Measurements from ENCODE around the gene JAK1.
"Not testable (repeated sequence)": the region's sequence is repeated elsewhere in the genome, so short reads cannot be mapped to it uniquely, and the experiment has no call there.

The JAK1 gene

DNA sequence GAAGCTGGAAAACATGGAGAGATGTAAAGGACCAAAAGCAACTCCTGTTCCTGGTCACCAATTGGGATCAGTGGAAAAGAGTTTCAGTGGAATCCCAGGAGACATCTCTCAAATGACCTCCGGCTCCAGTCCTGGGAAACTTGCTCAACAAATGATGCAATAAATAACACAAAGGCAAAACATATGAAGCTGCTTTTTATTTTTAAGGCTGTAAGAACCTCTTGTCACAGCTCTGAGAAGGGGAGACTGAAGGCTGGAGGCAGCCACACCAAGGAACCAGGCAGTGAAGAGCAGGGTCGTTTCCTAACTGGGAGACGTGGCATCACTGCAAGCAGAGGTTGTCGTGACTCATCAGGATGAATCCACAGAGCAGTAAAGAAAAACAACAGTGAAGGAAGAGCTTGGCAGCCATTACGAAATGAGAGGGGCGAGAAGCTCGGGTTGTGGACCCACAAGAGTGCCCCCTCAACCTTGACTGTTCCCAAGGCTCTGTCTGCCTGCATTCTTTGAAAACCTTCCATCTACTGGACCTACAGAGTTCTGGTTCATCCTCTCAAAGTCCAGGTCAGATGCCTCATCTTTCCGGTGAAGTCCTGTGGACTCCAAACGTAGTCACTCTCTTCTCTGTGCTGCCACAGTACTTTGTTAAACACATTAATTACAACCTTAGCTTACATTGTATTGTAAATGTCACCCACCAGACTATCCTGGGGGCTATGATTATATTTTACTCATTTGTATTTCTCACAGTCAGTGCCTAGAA, 32.1 kb downstream of the JAK1 start:
- TF ChIP-seq, protein P1, sequence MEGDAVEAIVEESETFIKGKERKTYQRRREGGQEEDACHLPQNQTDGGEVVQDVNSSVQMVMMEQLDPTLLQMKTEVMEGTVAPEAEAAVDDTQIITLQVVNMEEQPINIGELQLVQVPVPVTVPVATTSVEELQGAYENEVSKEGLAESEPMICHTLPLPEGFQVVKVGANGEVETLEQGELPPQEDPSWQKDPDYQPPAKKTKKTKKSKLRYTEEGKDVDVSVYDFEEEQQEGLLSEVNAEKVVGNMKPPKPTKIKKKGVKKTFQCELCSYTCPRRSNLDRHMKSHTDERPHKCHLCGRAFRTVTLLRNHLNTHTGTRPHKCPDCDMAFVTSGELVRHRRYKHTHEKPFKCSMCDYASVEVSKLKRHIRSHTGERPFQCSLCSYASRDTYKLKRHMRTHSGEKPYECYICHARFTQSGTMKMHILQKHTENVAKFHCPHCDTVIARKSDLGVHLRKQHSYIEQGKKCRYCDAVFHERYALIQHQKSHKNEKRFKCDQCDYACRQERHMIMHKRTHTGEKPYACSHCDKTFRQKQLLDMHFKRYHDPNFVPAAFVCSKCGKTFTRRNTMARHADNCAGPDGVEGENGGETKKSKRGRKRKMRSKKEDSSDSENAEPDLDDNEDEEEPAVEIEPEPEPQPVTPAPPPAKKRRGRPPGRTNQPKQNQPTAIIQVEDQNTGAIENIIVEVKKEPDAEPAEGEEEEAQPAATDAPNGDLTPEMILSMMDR (IDR thresholded peaks at IDR 0.05; ENCODE audit: control insufficient read depth, extremely low read depth, insufficient read depth), result no peak
- no peak overlapping the region for H3K4me3 ChIP-seq (ENCODE audit: low read depth, low read length)
- DNase-seq (ENCODE audit: low read depth), result no peak

DNA sequence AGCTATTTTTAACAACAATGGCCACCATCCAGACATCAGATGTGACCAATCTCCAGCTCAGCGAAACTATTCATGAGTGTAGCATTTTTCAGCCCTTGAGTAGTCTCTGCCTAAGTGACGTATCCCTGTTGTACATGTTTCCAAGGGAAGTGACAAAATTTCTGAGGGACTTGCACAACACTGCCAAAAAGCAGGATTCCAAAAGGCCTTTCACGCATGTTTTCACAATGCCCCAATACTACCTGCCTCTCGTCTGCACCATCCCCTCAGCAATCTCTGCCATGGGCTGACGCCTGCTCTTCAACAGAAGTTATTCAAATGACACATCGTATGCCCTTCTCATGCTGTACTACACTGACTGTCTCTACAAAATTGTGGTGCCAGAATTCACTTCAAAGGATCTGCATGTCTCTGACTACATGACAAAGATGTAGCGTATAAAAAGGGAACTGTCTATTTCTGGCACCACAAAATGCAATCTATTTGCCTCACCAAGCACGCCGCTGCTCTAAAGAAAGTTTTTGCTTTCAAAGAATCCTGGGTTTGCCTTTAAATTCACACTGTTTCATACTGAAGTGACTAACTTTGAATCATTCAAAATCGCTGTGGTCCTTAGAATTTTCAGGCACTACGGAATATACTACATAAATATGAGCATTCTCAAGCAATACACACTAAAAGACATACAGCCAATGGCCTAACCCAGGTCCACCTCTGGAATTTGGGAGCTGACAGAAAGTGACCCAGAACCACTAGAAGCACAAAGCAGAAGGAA, 32.9 kb downstream of the JAK1 start:
- DNase-seq (ENCODE audit: low read depth), result no peak
- no peak overlapping the region for H3K4me3 ChIP-seq (ENCODE audit: low read depth, low read length)
- TF ChIP-seq, protein P1 (IDR thresholded peaks at IDR 0.05; ENCODE audit: control insufficient read depth, extremely low read depth, insufficient read depth), result no peak

DNA sequence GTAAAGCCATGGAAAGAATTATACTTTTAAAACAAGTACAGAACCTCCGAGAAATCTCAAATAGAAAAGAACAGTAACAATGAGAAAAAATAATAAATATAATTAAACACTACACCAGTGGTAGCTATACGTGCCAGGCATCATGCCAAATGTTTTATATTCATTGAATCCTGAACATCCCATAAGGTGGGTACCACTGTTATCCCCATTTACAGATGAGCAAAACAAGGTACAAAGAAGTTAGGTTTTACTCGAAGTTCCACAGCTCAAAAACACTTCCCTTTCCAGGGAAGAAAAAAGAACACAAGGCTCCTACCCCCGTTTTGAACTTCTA, 33.4 kb downstream of the JAK1 start:
- no peak for DNase-seq (ENCODE audit: low read depth)
- TF ChIP-seq, protein P1 (IDR thresholded peaks at IDR 0.05; ENCODE audit: control insufficient read depth, extremely low read depth, insufficient read depth), result no peak
- H3K4me3 ChIP-seq (ENCODE audit: low read depth, low read length), result no peak overlapping the region

DNA sequence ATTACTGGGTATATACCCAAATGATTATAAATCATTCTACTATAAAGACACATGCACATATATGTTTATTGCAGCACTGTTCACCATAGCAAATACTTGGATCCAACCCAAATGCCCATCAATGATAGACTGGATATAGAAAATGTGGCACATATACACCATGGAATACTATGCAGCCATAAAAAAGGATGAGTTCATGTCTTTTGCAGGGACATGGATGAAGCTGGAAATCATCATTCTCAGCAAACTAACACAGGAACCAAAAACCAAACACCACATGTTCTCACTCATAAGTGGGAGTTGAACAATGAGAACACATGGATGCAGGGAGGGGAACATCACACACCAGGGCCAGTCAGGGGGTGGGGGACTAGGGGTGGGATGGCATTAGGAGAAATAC, 35.7 kb downstream of the JAK1 start:
- not testable (repeated sequence) for DNase-seq (ENCODE audit: low read depth); H3K4me3 ChIP-seq (ENCODE audit: low read depth, low read length)

DNA sequence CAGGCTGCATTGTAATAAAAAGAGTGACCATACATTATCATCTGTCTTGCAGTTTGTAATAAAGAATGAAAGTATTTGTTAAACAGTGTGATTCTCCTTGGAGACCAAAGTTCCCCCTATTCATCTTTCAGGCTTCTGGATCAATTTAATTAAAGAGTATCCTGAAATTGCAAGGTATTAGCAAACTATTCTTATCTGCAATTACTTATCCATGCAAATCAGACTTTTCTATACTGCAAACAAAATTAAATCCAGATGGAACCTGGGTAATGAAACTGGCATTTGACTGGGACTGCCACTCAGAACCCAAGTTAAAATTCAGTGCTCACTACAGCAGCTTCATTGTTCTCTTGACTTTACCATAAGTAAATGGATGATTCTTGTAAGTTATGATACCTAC, 37.1 kb downstream of the JAK1 start:
- H3K4me3 ChIP-seq (ENCODE audit: low read depth, low read length), result no peak overlapping the region
- no peak for DNase-seq (ENCODE audit: low read depth)
- TF ChIP-seq, protein P1 (IDR thresholded peaks at IDR 0.05; ENCODE audit: control insufficient read depth, extremely low read depth, insufficient read depth), result no peak

DNA sequence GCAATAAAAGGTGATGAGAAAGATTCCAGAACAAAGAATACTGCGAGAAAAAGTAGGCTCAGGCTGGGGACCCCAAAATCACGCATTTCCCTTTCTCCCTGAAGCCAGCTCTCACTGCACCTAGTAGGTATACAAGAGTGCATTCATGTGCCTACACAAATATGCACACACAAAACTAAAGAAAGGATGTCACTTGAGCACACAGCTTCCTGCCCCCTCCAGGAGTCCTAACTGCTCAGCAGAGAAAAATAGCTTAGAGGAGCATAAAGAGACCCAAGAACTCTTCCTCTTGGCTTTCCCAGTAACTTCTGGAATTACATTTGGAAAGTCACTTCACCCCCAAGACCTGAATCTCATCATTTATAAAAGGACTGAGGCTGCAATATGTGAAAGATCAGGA, 38.0 kb downstream of the JAK1 start:
- TF ChIP-seq, protein P1 (IDR thresholded peaks at IDR 0.05; ENCODE audit: control insufficient read depth, extremely low read depth, insufficient read depth), result no peak

DNA sequence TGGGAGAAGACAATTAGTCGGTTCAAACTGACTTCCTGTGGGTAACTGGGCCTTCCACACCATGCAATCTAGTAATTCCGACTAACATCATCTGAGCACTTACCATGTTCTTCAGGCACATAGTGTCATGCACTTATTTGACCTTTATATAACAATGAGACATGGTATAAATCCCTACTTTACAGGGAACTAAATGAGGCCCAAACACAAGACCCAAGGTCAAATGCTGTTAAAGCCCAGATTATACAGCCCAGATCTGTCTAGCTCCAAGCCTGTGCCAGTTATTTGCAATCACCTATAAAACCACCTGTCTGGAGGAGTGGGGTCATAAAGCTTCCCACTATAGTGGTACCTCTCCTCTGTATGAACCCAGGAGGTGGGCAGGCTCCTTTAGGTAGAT, 40.8 kb downstream of the JAK1 start:
- TF ChIP-seq, protein P1 (IDR thresholded peaks at IDR 0.05; ENCODE audit: control insufficient read depth, extremely low read depth, insufficient read depth), result no peak
- H3K4me3 ChIP-seq (ENCODE audit: low read depth, low read length), result no peak overlapping the region
- no peak for DNase-seq (ENCODE audit: low read depth)

More for the DNA sequence above, 38.0 kb downstream of the JAK1 start:
- no peak for DNase-seq (ENCODE audit: low read depth)
- H3K4me3 ChIP-seq (ENCODE audit: low read depth, low read length), result no peak overlapping the region
